C1 segment of cervical spinal cord (tissue), 14 donors: ENCODE measurements around the gene ABR.
"Not testable (repeated sequence)": the region's sequence is repeated elsewhere in the genome, so short reads cannot be mapped to it uniquely, and the experiment has no call there.

Source experiments
- DNase-seq, 14 donors: peaks; one replicate each; lab custom pipeline; 2025; lab: John Stamatoyannopoulos, UW

ABR gene

GRCh38 chr17:1150863-1151600 is 28.7 kb downstream of the ABR start:
- DNase-seq, result peak in 1 of 14 donors; percentile 20

- DNase-seq, result no peak
Measured at GRCh38 chr17:1149869-1150268, 29.9 kb downstream of the ABR start.

GRCh38 chr17:1147664-1148063 is 32.1 kb downstream of the ABR start:
- peak in 2 of 14 donors; percentile 15 to 22 for DNase-seq

- no peak for DNase-seq
Measured at GRCh38 chr17:1146561-1147265, 33.1 kb downstream of the ABR start.

- no peak for DNase-seq
Measured at GRCh38 chr17:1145311-1145986, 34.3 kb downstream of the ABR start.

GRCh38 chr17:1144162-1144561 is 35.6 kb downstream of the ABR start:
- no peak for DNase-seq

GRCh38 chr17:1143573-1143972 is 36.2 kb downstream of the ABR start:
- DNase-seq, result peak in 1 of 14 donors; percentile 15

GRCh38 chr17:1142561-1142971 is 37.2 kb downstream of the ABR start:
- peak in 2 of 14 donors; percentile 21 for DNase-seq

- no peak for DNase-seq
Measured at GRCh38 chr17:1137465-1137894, 42.3 kb downstream of the ABR start.

GRCh38 chr17:1136748-1137147 is 43.0 kb downstream of the ABR start:
- DNase-seq, result no peak

GRCh38 chr17:1134634-1135324 is 45.0 kb downstream of the ABR start:
- DNase-seq, result peak in 2 of 14 donors; percentile 25 to 37

- no peak for DNase-seq
Measured at GRCh38 chr17:1130191-1130590, 49.6 kb downstream of the ABR start.

- not testable (repeated sequence) for DNase-seq
Measured at GRCh38 chr17:1128463-1128862, 51.3 kb downstream of the ABR start.

- DNase-seq, result peak in 1 of 14 donors; percentile 82
Measured at GRCh38 chr17:1126801-1127550, 52.8 kb downstream of the ABR start.

GRCh38 chr17:1126250-1126797 is 53.5 kb downstream of the ABR start:
- no peak for DNase-seq

- peak in 2 of 14 donors; percentile 38 to 59 for DNase-seq
Measured at GRCh38 chr17:1125788-1126145, 54.0 kb downstream of the ABR start.

GRCh38 chr17:1124896-1125787 is 54.6 kb downstream of the ABR start:
- peak in 1 of 14 donors; percentile 38 for DNase-seq

- DNase-seq, result peak in 1 of 14 donors; percentile 42
Measured at GRCh38 chr17:1123921-1124715, 55.7 kb downstream of the ABR start.

- no peak for DNase-seq
Measured at GRCh38 chr17:1123393-1123831, 56.4 kb downstream of the ABR start.
